HepG2 (cell line): Measurements from ENCODE around the gene SPRY1. TPM values are rescaled to one million over a fixed set of nuclear protein-coding genes. Genes with fewer than 3 reads are reported as not detected.

Experiments used
- ATAC-seq: fragments of 200-7000 bp; cut with Tn5 transposase; 3 replicates; pipeline ENCODE4 v1.9.1; 2020; ENCODE audit warnings: mild to moderate bottlenecking, moderate library complexity
- BruUV-seq: library from RNA; stranded (reverse); fragments of 400-500 nt; replicated peaks from 2 replicates; lab custom pipeline; 2021; lab: Mats Ljungman, UMichigan
- CTCF ChIA-PET: fragments of 300-600 bp; formaldehyde crosslinking; extraction: SDS; loops from one replicate; lab custom pipeline; 2021; ENCODE audit warnings: low total read pairs, inconsistent platforms, low intra/inter-chr PET ratio; lab: Yijun Ruan, JAX
- POLR2A ChIA-PET: fragments of 350-600 bp; sonication (Branson Sonifier 250); formaldehyde crosslinking; loops from one replicate; lab custom pipeline; 2020; ENCODE audit warnings: antibody characterized with exemption, inconsistent platforms; lab: Yijun Ruan, JAX
- DNase-seq: peaks from one replicate; pipeline ENCODE4 v3.0.0-alpha.2; 2015; ENCODE audit warnings: low spot score
- FAIRE-seq: peaks from 3 replicates; lab custom pipeline; 2011; peaks lifted over from hg19 to GRCh38; lab: Jason Lieb, UNC
- H2AFZ ChIP-seq: one replicate; pipeline ENCODE4 v1.6.1; 2011; ENCODE audit warnings: low read length, inconsistent platforms
- H3K27ac ChIP-seq: fragments of 300-600 bp; 3 replicates; pipeline ENCODE4 v1.8.0; 2011; ENCODE audit warnings: mixed run types, mild to moderate bottlenecking, mixed read lengths, low read length, inconsistent platforms; ENCODE audit not compliant: insufficient read depth; ENCODE audit errors: extremely low read length
- H3K27me3 ChIP-seq, 2 experiments: fragments of 200-600 bp in 1 of 2; 2 replicates in 1 of 2; 3 replicates in 1 of 2; pipeline versions ENCODE4 v1.6.0 to v1.8.0; 2011; ENCODE audit warnings: low read length in 2 of 2, mild to moderate bottlenecking in 2 of 2, moderate library complexity in 2 of 2, inconsistent platforms in 1 of 2; ENCODE audit not compliant: insufficient read depth in 2 of 2, control insufficient read depth in 1 of 2
- H3K36me3 ChIP-seq, 2 experiments: fragments of 200-600 bp in 1 of 2; replicated peaks in 1 of 2; 2 replicates in 1 of 2; 3 replicates in 1 of 2; pipeline versions ENCODE4 v1.5.1 to v1.8.0; 2011; ENCODE audit warnings: low read length in 2 of 2, inconsistent platforms in 1 of 2; ENCODE audit not compliant: insufficient read depth in 2 of 2, control insufficient read depth in 1 of 2
- H3K4me1 ChIP-seq: 2 replicates; pipeline ENCODE4 v1.5.1; 2012; ENCODE audit warnings: low read length, inconsistent platforms; ENCODE audit not compliant: insufficient read depth
- H3K4me2 ChIP-seq: 2 replicates; pipeline ENCODE4 v1.6.0; 2011; ENCODE audit warnings: low read depth, low read length, inconsistent platforms
- H3K4me3 ChIP-seq, 3 experiments: fragments of 200-600 bp in 1 of 3; sonication (generic), shearing (Covaris generic) in 1 of 3; replicated peaks in 1 of 3; 2 replicates each; pipeline ENCODE4 v1.5.1; 2011 to 2016; ENCODE audit warnings: low read length in 3 of 3, inconsistent platforms in 2 of 3, low read depth in 2 of 3, mild to moderate bottlenecking in 2 of 3, control low read depth in 1 of 3, mixed read lengths in 1 of 3; ENCODE audit not compliant: insufficient read depth in 1 of 3
- H3K79me2 ChIP-seq: one replicate; pipeline ENCODE4 v1.6.1; 2011; ENCODE audit warnings: low read length, inconsistent platforms; ENCODE audit not compliant: insufficient read depth
- H3K9ac ChIP-seq: 2 replicates; pipeline ENCODE4 v1.6.0; 2011; ENCODE audit warnings: mild to moderate bottlenecking, low read depth, low read length, inconsistent platforms; ENCODE audit not compliant: insufficient read depth
- H3K9me3 ChIP-seq: 2 replicates; pipeline ENCODE4 v1.5.1; 2012; ENCODE audit warnings: mild to moderate bottlenecking, low read length
- H4K20me1 ChIP-seq: 2 replicates; pipeline ENCODE4 v1.6.0; 2011; ENCODE audit warnings: inconsistent platforms, mild to moderate bottlenecking, low read length, moderate library complexity; ENCODE audit not compliant: insufficient read depth
- HDAC1 ChIP-seq: sonication (generic); formaldehyde crosslinking; IDR thresholded peaks from 2 replicates; pipeline ENCODE4 v1.5.1; 2020; ENCODE audit warnings: mild to moderate bottlenecking, missing genetic modification reagents
- ISX ChIP-seq: sonication (generic); formaldehyde crosslinking; conservative IDR thresholded peaks from 2 replicates; pipeline ENCODE4 v1.5.0; 2020; ENCODE audit warnings: missing genetic modification reagents
- RFX1 ChIP-seq: fragments of 450-650 bp; IDR thresholded peaks from 2 replicates; pipeline ENCODE4 v1.6.1; 2017
- THAP7 ChIP-seq: sonication (generic); formaldehyde crosslinking; IDR thresholded peaks from 2 replicates; pipeline ENCODE4 v1.8.1; 2023; ENCODE audit warnings: mild to moderate bottlenecking, missing genetic modification reagents
- whole genome bisulfite sequencing: methylation state at CpG from one replicate; pipeline ENCODE4 v1.1.6; 2017; ENCODE audit warnings: low lambda C conversion rate; 5-methylcytosine and 5-hydroxymethylcytosine counted together
- in situ Hi-C: cut with HindIII; loops from 2 replicates; pipeline ENCODE4 v1.10.0; 2017; ENCODE audit warnings: low pct_unique_long_range_greater_than_20kb; ENCODE audit not compliant: extremely low pct_ligation_motif_present
- intact Hi-C: fragments of 100-400 bp; cut with micrococcal nuclease; formaldehyde crosslinking; loops from one replicate; pipeline ENCODE4 v1.10.0; 2022; ENCODE audit not compliant: unreplicated experiment
- polyA plus RNA-seq, 8 experiments: library from polyadenylated mRNA; depleted of rRNA in 3 of 8; stranded (reverse) in 7 of 8; unstranded in 1 of 8; fragments of >200 nt; fragmentation: Illumina TruSeq in 4 of 8; extraction: Trizol in 4 of 8; gene quantifications; 2 replicates each; pipeline versions ENCODE4 v1.2.1 to v1.2.3, GENCODE V29; 2011 to 2016; ENCODE audit warnings: low read depth in 4 of 8, missing spikeins in 1 of 8, mixed read lengths in 1 of 8; ENCODE audit not compliant: insufficient read depth in 1 of 8
- total RNA-seq, 5 experiments: library from RNA; depleted of rRNA; stranded (reverse); fragments of >200 nt; fragmentation: Illumina TruSeq; extraction: Trizol; gene quantifications; 2 replicates each; pipeline ENCODE4 v1.2.3, GENCODE V29; 2016; ENCODE audit warnings: low read depth in 1 of 5
- TF ChIP-seq, protein P1 (sequence below): sonication (generic); formaldehyde crosslinking; IDR thresholded peaks from 2 replicates; pipeline ENCODE4 v1.4.0; 2020; ENCODE audit warnings: missing genetic modification reagents, borderline replicate concordance
- TF ChIP-seq, protein P2 (sequence below): sonication (generic); formaldehyde crosslinking; IDR thresholded peaks from 2 replicates; pipeline ENCODE4 v1.8.0; 2022; ENCODE audit warnings: low read depth, missing genetic modification reagents

The SPRY1 gene
- total and polyA plus RNA-seq, 2 of the 13 experiments (the other 11 are each of a cell fraction or from before 2014, with no cell fraction given): 24.7 to 33.4 TPM

DNA sequence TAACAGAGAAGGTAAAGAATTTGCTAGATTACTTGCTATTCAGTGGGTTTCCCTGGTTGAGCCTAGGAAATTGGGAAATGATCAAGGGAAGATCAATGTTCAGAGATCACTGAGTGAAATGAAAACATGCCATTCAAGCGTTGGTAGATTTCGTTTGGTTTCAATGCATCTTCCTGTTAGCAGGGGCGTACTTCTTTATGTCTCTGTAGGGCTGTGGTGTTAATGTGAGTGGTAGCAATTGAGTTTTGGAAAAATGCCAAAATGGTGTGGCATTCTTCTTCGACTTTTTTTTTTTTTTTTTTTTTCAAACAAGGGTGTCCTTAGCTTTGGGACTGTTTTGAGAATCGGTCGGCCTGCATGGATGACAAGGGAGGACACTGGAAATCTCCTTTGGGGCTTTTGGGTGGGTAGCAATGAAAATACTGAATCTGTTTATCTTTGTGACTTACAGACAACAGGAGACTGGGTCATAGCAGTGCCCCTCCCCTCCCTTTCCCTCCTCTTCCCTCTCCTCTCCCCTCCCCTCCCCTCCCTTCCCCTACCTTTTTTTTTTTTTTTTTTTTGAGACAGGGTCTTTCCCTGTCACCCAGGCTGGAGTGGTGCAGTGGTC, 50.4 kb downstream of the SPRY1 start (continued):
- no peak for TF ChIP-seq THAP7 (CRISPR knock-in tag)

DNA sequence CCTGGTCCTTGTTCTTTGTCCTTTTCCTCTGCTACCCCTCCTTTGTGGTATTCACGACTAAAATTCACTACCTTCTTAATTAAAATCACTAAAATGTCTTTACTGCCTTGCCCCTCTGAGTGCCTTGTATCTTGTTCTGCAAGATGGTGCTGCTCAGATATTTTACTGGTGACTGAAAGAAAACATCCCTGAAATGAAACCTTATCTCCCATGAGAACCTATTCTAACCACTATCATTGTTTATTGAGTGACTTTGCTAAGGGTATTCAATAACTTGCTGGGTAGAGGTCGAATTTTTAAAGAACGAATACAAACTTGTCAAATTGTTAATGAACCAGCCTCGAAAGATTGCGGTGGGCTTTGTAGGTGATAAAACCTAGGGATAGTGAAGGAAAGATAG, 52.8 kb downstream of the SPRY1 start:
- no peaks in the 10 kb centered on the region for H3K9me3 ChIP-seq
- H3K36me3 ChIP-seq: no peaks in the 10 kb centered on the region
- H4K20me1 ChIP-seq: no peaks in the 10 kb centered on the region
- ChIA-PET CTCF (no interaction called here), POLR2A (no interaction called here)
- peaks cover 65% of the 10 kb centered on the region for H3K4me1 ChIP-seq
- no peak overlapping the region for H3K27ac ChIP-seq
- H3K9ac ChIP-seq: no peak overlapping the region
- in situ Hi-C loops: no loop called here
- no peak overlapping the region for H3K4me2 ChIP-seq
- FAIRE-seq (no peak), ATAC-seq (no peak), DNase-seq (no peak)
- TF ChIP-seq, protein P1, sequence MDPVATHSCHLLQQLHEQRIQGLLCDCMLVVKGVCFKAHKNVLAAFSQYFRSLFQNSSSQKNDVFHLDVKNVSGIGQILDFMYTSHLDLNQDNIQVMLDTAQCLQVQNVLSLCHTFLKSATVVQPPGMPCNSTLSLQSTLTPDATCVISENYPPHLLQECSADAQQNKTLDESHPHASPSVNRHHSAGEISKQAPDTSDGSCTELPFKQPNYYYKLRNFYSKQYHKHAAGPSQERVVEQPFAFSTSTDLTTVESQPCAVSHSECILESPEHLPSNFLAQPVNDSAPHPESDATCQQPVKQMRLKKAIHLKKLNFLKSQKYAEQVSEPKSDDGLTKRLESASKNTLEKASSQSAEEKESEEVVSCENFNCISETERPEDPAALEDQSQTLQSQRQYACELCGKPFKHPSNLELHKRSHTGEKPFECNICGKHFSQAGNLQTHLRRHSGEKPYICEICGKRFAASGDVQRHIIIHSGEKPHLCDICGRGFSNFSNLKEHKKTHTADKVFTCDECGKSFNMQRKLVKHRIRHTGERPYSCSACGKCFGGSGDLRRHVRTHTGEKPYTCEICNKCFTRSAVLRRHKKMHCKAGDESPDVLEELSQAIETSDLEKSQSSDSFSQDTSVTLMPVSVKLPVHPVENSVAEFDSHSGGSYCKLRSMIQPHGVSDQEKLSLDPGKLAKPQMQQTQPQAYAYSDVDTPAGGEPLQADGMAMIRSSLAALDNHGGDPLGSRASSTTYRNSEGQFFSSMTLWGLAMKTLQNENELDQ (CRISPR knock-in tag): no peak
- TF ChIP-seq ISX (CRISPR knock-in tag): no peak
- TF ChIP-seq RFX1: no peak
- TF ChIP-seq, protein P2, sequence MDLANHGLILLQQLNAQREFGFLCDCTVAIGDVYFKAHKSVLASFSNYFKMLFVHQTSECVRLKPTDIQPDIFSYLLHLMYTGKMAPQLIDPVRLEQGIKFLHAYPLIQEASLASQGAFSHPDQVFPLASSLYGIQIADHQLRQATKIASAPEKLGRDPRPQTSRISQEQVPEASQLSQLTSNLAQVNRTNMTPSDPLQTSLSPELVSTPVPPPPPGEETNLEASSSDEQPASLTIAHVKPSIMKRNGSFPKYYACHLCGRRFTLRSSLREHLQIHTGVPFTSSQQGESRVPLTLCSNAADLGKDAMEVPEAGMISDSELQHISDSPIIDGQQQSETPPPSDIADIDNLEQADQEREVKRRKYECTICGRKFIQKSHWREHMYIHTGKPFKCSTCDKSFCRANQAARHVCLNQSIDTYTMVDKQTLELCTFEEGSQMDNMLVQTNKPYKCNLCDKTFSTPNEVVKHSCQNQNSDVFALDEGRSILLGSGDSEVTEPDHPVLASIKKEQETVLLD: no peak
- TF ChIP-seq HDAC1 (CRISPR knock-in tag): no peak
- H2AFZ ChIP-seq: no peak overlapping the region
- no peaks in the 10 kb centered on the region for H3K27me3 ChIP-seq
- no peaks in the 10 kb centered on the region for H3K79me2 ChIP-seq
- no peak overlapping the region for H3K4me3 ChIP-seq
- WGBS: 79% methylated on average over 5 of the region's 5 CpGs
- BruUV-seq: no TSS peak
- intact Hi-C loops: no loop called here
